Parathyroid adenoma (tissue), 2 donors: ENCODE data around the gene CFAP43.
A peak's percentile ranks its signal among the peaks of the same experiment; 100 is the strongest.

Source experiments
- H2AFZ ChIP-seq: fragments of 300-600 bp; sonication (generic); one replicate; pipeline ENCODE4 v1.7.0; 2017; ENCODE audit warnings: antibody characterized with exemption, mild to moderate bottlenecking
- H3K27ac ChIP-seq: fragments of 300-600 bp; sonication (generic); one replicate; pipeline ENCODE4 v1.7.0; 2017
- H3K27me3 ChIP-seq: fragments of 300-600 bp; sonication (generic); one replicate; pipeline ENCODE4 v1.7.0; 2017; ENCODE audit warnings: low read length; ENCODE audit not compliant: control insufficient read depth, insufficient read depth
- H3K36me3 ChIP-seq: fragments of 300-600 bp; sonication (generic); one replicate; pipeline ENCODE4 v1.7.0; 2017; ENCODE audit warnings: low read length; ENCODE audit not compliant: control insufficient read depth, insufficient read depth
- H3K4me1 ChIP-seq: fragments of 300-600 bp; sonication (generic); one replicate; pipeline ENCODE4 v1.7.0; 2017; ENCODE audit warnings: control low read depth
- H3K4me2 ChIP-seq: fragments of 300-600 bp; sonication (generic); one replicate; pipeline ENCODE4 v1.7.0; 2017; ENCODE audit warnings: low read length
- H3K4me3 ChIP-seq: fragments of 300-600 bp; sonication (generic); one replicate; pipeline ENCODE4 v1.7.0; 2017; ENCODE audit warnings: low read depth, low read length
- H3K79me2 ChIP-seq: fragments of 300-600 bp; sonication (generic); one replicate; pipeline ENCODE4 v1.7.0; 2017; ENCODE audit warnings: control low read depth
- H3K9ac ChIP-seq: fragments of 300-600 bp; sonication (generic); one replicate; pipeline ENCODE4 v1.7.0; 2017; ENCODE audit warnings: mild to moderate bottlenecking
- H3K9me3 ChIP-seq: fragments of 300-600 bp; sonication (generic); one replicate; pipeline ENCODE4 v1.7.0; 2017; ENCODE audit warnings: low read length; ENCODE audit not compliant: control insufficient read depth
- CTCF ChIP-seq: fragments of 300-600 bp; sonication (generic); IDR thresholded peaks from one replicate; pipeline ENCODE4 v1.7.0; 2017; ENCODE audit warnings: antibody characterized with exemption, mild to moderate bottlenecking
- donor health status: primary hyperparathyroidism.

The CFAP43 gene

GRCh38 chr10:104276192-104276591 lies 44.0 kb upstream of the CFAP43 start:
- H3K4me3 ChIP-seq = no peak overlapping the region
- no peak overlapping the region for H3K27ac ChIP-seq
- no peaks in the 10 kb centered on the region for H3K9me3 ChIP-seq
- peaks cover 10% of the 10 kb centered on the region for H3K79me2 ChIP-seq
- H2AFZ ChIP-seq = no peak overlapping the region
- no peak overlapping the region for H3K9ac ChIP-seq
- no peaks in the 10 kb centered on the region for H3K27me3 ChIP-seq
- peaks cover 10% of the 10 kb centered on the region for H3K4me1 ChIP-seq
- no peaks in the 10 kb centered on the region for H3K36me3 ChIP-seq
- no peak overlapping the region for H3K4me2 ChIP-seq
- TF ChIP-seq CTCF = no peak

GRCh38 chr10:104274762-104275721 lies 42.9 kb upstream of the CFAP43 start:
- Histone ChIP-seq H3K4me1 (peaks cover 10% of the 10 kb centered on the region), H3K27me3 (no peaks in the 10 kb centered on the region), H3K9me3 (no peaks in the 10 kb centered on the region), H3K27ac (peak overlapping the region; percentile 20), H3K4me3 (no peak overlapping the region), H3K4me2 (peak overlapping the region; percentile 16), H2AFZ (peak overlapping the region; percentile 85), H3K9ac (no peak overlapping the region), H3K79me2 (peaks cover 10% of the 10 kb centered on the region), H3K36me3 (no peaks in the 10 kb centered on the region)
- TF ChIP-seq CTCF = peak; percentile 92

GRCh38 chr10:104273899-104274575 lies 41.9 kb upstream of the CFAP43 start:
- Histone ChIP-seq H3K4me2 (no peak overlapping the region), H3K9ac (no peak overlapping the region), H2AFZ (peak overlapping the region; percentile 85), H3K27ac (no peak overlapping the region), H3K27me3 (no peaks in the 10 kb centered on the region), H3K9me3 (no peaks in the 10 kb centered on the region), H3K79me2 (peaks cover 7% of the 10 kb centered on the region), H3K4me3 (no peak overlapping the region), H3K36me3 (no peaks in the 10 kb centered on the region), H3K4me1 (peaks cover 10% of the 10 kb centered on the region)
- no peak for TF ChIP-seq CTCF

- no peaks in the 10 kb centered on the region for H3K36me3 ChIP-seq
- peaks cover 11% of the 10 kb centered on the region for H3K4me1 ChIP-seq
- no peak overlapping the region for H2AFZ ChIP-seq
- H3K9ac ChIP-seq = no peak overlapping the region
- H3K4me2 ChIP-seq = no peak overlapping the region
- H3K9me3 ChIP-seq = no peaks in the 10 kb centered on the region
- no peak overlapping the region for H3K27ac ChIP-seq
- no peaks in the 10 kb centered on the region for H3K27me3 ChIP-seq
- H3K4me3 ChIP-seq = no peak overlapping the region
- no peak for TF ChIP-seq CTCF
- peaks cover 5% of the 10 kb centered on the region for H3K79me2 ChIP-seq
These were observed 41.1 kb upstream of the CFAP43 start for GRCh38 chr10:104273286-104273685.
